GM19452 (cell line): ENCODE data around the gene SERPINA9.
"Not testable (repeated sequence)": the region's sequence is repeated elsewhere in the genome, so short reads cannot be mapped to it uniquely, and the experiment has no call there.

Source experiments
- ATAC-seq: cut with Tn5 transposase; IDR thresholded peaks from one replicate; pipeline ENCODE4 v1.9.1; 2021; ENCODE audit not compliant: unreplicated experiment

Gene SERPINA9, protein sequence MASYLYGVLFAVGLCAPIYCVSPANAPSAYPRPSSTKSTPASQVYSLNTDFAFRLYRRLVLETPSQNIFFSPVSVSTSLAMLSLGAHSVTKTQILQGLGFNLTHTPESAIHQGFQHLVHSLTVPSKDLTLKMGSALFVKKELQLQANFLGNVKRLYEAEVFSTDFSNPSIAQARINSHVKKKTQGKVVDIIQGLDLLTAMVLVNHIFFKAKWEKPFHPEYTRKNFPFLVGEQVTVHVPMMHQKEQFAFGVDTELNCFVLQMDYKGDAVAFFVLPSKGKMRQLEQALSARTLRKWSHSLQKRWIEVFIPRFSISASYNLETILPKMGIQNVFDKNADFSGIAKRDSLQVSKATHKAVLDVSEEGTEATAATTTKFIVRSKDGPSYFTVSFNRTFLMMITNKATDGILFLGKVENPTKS

DNA sequence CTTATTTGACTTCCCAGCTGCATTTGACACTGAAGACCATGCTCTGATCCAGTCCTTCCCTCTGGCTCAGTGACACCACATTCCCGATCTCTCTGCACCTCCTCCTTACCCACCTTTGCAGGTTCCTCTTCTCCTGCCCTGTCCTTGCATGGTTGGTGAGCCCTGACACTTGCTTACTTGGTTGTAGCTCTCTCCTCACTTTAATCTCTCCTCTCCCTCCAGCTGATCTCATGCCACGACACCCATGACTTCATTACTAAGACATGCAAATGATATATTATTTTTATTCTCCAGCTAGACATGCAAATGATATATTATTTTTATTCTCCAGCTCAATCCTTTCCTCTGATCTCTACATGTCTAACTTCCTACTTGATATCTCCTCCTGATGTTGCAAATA lies at the start of gene SERPINA9:
Gene SERPINA9, minus strand, starts transcription at position 175 of the 400 bp plus-strand sequence. CDS start 6,357 bp downstream, outside the sequence.
- no peak for ATAC-seq

DNA sequence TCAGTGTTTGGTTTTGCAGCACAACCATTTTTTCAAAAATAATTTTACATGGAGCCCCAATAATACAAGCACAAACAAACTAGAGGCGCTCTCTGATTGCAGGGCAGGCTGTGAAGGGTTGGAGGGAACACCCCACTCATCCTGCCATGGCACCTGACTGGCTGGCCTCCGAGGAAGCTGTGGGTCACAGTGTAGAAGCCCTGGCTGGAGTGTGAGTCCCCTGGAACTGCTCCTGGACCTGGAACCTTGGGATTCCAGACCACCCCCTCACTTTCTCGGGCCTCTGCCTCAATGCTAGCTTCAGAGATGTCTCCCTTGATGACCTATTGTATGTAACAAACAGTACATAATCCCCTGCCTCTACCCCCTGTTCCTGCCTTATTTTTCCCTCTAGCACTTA lies 48.1 kb upstream of the SERPINA9 start:
- no peak for ATAC-seq

DNA sequence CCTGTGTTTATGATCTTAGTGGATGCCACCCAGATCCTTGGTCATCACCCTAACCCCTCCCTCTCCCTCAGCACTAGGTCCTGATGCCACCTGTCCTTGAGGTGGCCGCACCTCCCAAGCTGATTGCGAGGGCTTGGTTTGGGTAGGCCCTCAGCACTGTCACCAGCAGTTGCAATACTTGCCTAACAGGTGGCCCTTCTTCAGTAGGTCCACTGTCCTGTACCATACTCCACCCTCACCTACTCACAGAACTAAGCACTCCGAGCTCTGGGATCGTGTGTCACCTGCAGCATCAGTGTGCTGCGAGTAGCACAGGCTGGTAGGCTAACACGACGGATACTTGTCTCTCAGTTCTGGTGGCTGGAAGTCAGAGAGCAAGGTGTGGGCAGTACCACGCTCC lies 47.3 kb upstream of the SERPINA9 start:
- no peak for ATAC-seq

DNA sequence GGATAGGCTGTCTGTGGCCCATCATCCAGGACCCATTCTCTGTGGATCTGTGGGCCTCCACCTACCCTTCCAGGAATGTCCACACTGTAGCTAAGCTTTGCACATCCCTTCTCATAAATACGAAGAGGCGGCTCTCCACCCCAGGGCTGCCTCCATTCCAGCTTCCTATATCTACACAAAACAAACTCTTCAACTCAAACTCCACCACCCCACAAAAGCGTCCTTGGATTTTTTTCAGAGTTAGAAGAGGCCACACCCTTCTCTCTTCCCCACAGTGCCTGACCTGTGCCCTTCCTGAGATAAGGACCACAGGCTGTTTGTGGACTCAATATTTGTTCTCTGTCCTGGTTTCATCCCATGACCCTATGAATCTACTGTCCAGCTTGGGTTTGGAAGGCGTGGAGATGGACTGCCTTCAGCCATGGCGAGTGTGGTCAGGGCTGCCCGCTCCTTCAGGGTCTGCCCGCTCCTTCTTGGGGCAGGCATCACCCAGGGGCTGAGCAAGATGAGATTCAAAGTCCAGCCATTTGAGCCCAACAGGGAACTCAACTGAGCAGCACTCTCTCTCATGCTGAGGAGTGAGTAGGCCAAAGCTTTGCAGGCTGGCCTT lies 46.2 kb upstream of the SERPINA9 start:
- no peak for ATAC-seq

DNA sequence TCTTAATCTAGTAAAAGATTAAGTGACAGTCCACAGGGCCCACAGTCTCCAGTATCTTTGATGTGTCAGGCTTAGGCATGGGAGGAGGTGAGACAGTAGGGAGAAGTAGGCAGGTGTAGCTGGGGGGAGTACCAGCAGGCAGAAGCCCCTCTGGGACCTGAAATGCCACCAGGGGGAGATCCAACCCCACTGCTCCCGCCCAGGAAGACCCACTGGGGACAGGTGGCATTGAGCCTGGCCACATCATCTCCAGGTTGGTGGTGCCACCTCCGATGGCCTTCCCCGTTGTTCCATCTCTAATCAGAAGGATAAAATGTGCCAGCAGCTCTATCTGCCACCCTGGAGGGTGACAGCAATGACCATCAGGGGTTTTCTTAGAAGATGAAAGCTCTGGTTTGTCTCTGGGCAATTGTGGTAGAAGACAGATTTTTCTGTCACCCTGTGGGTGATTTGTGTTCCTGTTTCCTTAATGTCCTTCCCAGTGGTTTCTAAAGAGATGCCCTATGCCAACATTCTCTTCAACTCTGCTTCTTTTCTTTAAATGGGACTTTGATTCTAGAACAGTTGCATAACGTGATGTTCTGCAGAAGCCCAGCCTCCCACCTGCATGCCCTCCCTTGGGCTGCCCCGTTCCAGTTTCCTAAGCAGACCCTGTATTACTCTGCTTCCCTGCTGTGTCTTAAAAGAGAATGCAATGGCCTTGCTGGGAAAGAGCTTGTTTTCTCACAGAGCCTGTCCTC lies 45.5 kb upstream of the SERPINA9 start:
- ATAC-seq, result no peak

DNA sequence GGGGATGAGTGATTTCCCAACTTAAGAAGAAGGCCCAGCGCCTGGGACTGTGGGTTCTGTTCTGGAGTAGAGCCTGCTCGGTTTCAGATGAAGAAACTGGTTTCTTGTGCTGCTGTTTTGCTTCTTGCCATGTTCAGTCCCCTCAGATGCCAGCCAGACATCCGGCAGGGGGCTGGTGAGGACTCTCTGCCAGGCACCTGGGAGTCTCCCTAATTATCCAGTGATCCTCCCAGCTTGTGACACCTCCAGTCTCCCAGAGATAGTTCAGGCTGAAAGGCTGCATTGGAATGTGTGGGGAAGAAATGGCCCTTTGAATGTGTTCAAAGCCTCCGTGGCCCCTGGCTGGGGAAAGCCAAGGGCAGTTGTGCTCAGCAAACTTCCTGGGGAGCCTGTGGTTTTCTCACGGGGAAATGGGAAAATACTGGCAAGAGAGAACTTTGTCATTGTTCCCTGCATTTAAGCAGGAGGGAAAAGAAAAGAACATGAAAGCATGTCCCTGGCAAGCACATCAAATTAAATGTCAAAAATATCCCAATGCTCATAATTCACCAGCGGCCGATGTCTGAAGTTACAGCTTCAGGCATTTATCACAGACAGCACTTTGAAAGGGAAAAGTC lies 41.8 kb upstream of the SERPINA9 start:
- no peak for ATAC-seq

DNA sequence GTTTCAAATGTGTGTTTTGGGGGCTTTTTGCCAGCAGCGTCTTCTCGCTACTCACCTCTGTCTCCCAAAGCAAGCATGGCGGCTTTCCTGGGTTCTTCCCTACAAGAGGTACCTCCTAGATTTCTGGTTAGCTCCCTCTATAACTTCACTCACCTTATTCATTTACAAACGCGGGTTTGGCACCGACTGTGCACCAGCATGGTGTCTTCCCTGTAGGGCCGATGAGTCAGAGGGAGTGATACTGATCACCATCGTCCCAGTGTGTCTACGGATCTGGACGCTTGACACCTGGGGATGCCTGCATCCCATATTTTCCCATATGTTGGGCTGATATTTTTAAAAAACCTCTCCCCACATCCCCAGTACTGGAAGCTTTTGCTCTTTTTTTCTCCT lies 41.2 kb upstream of the SERPINA9 start:
- no peak for ATAC-seq

DNA sequence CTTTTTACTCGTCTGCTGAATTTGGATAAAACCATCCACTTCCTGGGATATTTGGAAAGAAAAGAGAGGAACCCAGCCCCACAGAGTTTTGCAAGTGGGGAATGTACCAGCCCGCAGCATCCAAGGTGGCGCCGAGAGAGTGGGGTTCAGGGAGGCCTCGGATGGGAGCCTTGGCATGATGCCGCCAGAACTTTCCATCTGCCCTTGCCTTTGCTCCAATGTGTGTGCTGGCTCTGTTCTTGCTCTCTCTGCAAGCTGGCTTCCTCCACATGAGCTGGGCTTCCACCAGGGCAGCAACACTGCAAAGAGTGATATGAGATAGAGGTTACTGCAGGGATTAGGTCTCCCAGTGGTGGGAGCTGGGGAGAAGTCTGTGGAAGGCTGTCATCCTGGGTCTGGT lies 39.9 kb upstream of the SERPINA9 start:
- ATAC-seq, result no peak

DNA sequence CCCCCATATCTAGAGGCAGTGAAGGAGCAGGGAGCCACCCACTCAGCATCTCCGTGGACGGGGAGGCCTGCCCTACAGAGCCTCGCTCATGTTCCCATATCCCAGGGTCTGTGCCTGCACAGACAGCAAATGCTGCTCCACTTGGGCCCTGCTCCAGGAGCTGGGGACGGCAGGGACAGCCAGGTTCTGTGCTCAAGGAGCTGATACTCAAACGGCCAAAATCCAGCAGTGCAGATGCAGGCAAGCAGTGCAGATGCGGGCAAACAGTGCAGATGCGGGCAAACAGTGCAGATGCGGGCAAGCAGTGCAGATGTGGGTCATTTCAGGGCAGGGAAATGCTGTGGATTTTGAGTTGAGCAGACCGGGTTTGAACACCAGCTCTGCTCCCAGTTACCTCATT lies 39.4 kb upstream of the SERPINA9 start:
- no peak for ATAC-seq

DNA sequence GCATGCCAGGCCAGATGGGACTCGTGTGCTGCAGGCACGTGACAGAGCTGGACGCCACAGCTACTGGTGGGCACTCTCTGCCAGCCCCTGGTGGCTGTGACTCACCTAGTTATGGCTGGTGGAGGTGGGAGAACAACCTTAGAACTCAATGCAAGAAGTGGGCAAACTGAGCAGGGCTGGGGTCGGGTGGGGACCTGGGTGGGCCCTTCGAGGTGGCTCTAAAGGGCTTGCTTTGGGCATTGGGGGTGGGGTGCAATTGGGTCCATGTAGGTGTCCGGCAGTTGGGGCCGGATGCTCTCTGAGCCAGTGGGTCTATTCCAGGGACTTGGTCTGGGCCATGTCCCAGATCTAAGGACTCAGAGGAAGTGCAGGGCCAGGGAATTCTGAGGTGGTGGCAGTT lies 38.4 kb upstream of the SERPINA9 start:
- ATAC-seq, result no peak

DNA sequence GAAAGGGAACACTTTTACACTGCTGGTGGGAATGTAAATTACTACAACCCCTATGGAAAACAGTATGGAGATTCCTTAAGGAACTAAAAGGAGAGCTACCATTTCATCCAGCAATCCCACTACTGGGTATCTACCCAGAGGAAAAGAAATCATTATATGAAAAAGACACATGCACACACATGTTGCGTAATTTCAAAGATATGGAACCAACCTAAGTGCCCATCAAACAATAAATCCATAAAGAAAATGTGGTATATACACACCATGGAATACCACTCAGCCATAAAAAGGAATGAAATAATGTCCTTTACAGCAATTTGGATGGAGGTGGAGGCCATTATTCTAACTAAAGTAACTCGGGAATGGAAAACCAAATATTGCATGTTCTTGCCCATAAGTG lies 34.5 kb upstream of the SERPINA9 start:
- not testable (repeated sequence) for ATAC-seq

DNA sequence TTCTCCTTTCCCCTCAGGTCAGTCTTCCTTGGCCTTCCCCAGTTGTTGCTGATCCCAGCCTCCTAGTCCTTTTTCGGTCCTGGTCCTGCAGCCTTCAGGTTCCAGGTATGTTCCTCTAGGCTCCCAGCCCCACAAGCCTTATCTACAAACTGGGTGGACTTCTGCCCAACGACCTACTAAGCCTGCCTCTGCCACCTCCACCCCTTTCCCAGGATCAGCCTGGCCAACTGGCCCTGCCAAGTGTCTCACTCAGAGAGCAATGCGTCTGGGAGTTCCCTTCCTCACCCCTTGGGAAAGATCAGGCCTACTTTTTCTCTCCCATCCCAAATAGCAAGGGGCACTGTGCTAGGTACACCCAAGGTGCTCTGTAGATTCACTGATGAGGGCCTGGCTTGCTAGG lies 33.4 kb upstream of the SERPINA9 start, which contains the start of gene SERPINA12:
Gene SERPINA12, minus strand, starts transcription at position 114 of the 400 bp plus-strand sequence. CDS start 11,072 bp downstream, outside the sequence.
- no peak for ATAC-seq

DNA sequence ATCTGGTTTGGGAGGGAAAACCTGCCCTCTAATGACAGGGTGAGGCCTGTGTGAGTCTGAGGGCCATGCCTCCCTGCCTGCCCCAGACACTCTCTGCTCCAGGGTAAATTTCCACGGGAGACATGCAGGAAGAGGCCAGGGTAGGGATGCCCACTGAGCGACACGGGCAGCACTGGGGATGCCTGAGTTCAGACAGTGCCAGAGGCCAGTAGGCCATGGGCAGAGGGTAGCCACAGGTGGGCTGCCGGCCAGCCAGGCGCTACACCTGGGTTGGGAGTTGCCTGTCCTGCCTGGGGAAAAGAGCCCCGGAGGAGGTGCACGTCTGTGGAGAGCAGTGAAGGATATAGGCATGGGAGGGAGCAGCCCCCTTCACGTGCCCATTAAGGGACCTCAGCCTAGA lies 29.6 kb upstream of the SERPINA9 start:
- ATAC-seq, result no peak

DNA sequence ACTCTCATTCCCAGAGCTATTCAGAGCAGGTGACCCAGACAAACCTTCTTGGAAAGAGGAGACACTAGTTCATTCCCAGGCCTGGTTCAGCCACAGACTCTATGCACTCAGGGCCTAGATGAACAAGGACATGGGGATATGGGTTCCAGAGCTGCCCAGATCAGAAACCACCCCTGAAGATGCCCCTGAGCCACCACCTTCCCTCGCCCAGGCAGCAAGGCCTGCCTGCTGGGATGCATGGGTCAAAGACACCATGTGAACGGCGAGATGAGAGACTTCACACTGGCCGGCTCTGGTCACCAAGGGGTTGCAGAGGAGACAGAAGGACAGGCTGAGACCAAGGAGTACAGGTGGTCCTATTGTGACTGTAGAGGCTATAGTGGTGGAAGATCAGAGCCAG lies 29.2 kb upstream of the SERPINA9 start:
- no peak for ATAC-seq

DNA sequence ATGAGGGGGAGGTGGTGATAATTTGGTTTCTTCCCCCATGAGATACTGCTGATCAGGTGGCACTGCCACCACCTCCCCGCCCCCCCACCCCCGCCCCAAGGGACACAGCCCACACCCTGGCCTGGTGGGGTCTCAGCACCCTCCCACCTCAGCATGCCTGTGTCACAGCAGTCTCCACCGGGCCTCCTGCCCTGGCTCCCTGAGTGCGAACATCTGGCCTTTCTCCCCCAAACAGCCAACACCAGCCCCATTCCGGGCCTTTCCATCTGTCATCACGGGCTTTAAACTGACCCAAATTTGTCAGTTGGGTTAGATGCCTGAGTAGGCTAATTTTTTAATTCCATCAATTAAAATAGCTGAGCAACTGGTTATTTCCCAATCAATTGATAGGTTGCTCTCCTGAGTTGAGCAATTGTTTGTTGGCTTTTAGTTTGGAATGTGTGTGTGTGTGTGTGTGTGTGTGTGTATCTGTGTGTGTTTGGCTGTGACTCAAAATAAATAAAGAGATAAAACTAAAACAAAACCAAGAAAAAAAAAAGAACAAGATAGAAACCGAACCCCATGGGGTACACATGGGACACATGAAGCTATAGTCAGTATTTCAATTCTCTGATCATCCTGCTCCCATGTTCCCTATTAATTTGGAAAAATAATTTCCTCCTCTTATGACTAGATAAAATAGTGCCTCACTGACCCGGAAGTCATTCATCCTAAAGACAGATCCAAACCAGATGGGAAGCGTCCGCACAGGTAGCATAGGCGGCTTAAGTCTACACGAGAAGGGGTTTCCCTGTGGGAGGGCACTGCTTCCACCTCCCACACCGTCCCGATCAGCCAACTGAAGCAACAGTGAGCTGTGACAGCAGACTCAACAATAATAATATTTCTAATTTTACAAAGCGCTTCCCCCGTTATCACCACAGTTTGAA lies 25.9 kb upstream of the SERPINA9 start:
- ATAC-seq, result no peak

DNA sequence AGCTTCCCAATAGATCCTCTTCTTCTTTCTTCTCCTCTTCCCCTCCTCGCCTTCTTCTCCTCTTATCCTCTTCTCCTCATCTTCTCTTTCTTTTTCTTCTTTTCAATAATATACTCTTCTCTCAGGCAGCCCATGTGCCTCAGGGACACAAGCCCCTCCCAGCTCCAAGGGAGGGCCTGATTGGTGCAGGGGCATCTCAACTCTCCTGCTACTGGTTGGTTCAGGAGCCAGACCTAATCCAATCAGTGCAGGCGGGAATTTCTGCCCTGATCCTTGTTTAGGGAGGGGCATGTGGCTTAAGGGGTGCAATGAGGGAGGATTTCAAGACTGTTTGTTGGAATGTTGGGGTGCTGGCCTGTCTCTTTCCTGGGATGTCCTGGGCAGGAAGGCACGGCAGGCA lies 24.3 kb upstream of the SERPINA9 start:
- ATAC-seq, result no peak

DNA sequence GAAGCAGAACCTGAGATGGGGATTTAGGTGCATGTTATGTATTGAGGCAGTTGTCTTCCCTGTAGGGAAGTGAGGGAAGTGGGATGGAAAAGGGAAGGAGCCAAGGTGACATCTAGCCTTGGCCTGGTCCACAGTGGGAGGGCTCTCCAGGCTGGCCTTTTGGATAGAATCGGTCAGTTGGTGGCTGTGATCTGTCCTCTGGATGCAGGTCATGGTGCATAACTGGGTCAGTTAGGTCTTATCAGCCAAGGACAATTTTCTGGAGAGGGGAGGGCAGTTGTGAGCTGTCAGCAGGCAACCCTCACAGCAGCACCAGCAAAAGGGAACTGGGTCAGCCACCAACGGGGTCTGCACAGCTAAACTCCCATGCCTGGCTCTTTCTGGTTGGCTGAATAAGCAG lies 23.7 kb upstream of the SERPINA9 start:
- ATAC-seq, result no peak

DNA sequence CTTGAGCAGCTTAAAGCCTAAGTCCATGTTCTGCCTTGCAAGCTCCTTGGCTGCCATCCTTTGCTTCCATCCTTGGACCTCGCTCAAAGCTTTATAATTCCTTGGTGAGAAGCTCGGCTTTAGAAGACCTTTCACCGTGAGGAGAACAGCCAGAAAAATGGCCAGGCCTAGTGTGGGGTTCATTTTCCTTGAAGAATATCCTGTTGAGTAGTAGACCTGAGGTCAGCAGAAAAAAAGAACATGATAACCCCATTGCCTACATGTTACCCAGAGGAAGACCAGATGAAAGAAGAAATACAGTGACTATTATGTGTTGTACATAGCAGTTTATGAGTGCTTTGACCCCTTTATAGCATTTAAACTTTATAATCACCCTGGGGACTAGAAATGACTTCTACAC lies 22.2 kb upstream of the SERPINA9 start:
- ATAC-seq, result no peak

DNA sequence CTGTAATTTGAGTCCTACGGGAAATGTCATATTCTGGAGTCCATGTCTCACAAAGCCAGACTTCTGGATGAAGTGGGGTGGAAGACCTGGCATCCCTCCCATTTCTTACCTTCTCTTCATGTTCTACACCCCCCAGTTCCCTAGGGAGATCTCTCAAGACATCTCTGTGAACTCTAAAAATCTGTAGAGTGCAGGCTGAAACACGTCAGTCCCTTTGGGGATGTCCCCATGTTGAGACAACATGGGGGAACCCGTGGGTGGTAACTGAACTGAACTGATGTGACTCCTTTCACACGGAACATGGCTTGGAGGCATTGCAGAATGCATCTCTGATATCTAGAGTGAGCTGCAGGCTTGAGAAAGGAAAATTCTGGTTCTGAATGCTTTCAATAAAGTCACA lies 18.1 kb upstream of the SERPINA9 start:
- ATAC-seq, result no peak

DNA sequence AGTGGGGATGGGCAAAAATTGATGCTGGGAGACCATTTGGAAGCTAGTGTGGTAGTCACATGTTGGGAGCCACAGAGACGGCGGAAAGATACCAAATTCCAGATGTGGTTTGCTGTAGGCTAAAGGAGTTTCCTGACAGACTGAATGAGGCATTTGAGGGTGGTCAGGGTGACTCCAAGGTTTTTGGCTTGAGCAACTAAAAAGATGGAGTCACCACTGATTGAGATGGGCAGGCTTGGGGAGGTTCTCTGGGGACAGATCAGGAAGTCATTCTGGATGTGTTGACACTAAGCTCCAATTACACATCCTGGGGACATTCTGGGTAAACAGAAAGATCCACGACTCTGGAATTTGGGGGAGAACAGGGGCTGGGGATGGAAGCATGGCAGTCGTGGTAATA lies 15.5 kb upstream of the SERPINA9 start:
- no peak for ATAC-seq
